Measurements from ENCODE around the gene SLC1A3. TPM values are rescaled to one million over a fixed set of nuclear protein-coding genes. Genes with fewer than 3 reads are reported as not detected.

Gene SLC1A3
- total RNA-seq, 1 donor from 2014 or later, result 4.0 TPM

DNA sequence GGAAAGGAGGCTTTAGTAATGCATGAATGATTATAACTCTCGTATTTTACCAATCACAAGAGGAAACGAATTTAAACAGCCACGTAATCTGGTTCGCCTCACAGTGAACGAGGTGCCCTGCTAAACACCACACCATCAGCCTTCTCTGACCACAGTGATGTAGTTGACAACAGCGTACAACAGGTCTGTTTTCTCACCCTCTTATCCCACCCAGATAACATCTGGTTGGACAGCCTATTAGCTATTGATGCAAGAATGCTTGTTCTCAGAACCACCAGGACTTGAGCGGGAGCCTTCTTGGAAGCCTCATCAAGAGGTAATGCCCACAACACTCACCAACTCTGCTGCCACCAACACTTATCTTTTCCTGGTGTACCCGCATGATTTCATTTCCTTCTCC, 23.3 kb downstream of the SLC1A3 start:
- TF ChIP-seq, protein P1, sequence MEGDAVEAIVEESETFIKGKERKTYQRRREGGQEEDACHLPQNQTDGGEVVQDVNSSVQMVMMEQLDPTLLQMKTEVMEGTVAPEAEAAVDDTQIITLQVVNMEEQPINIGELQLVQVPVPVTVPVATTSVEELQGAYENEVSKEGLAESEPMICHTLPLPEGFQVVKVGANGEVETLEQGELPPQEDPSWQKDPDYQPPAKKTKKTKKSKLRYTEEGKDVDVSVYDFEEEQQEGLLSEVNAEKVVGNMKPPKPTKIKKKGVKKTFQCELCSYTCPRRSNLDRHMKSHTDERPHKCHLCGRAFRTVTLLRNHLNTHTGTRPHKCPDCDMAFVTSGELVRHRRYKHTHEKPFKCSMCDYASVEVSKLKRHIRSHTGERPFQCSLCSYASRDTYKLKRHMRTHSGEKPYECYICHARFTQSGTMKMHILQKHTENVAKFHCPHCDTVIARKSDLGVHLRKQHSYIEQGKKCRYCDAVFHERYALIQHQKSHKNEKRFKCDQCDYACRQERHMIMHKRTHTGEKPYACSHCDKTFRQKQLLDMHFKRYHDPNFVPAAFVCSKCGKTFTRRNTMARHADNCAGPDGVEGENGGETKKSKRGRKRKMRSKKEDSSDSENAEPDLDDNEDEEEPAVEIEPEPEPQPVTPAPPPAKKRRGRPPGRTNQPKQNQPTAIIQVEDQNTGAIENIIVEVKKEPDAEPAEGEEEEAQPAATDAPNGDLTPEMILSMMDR (IDR thresholded peaks at IDR 0.05; ENCODE audit: unreplicated experiment), result no peak
- H3K27ac Mint-ChIP-seq (ENCODE audit: unreplicated experiment), result no peak overlapping the region
- no peaks in the 10 kb centered on the region for H3K27me3 Mint-ChIP-seq (ENCODE audit: unreplicated experiment)
- H3K4me3 Mint-ChIP-seq (ENCODE audit: unreplicated experiment), result no peak overlapping the region
- no peaks in the 10 kb centered on the region for H3K9me3 Mint-ChIP-seq (ENCODE audit: unreplicated experiment)
- H3K4me1 Mint-ChIP-seq (ENCODE audit: unreplicated experiment), result no peaks in the 10 kb centered on the region
- DNase-seq (ENCODE audit: low spot score), result no peak
- H3K36me3 Mint-ChIP-seq (ENCODE audit: low read depth, unreplicated experiment), result no peaks in the 10 kb centered on the region

DNA sequence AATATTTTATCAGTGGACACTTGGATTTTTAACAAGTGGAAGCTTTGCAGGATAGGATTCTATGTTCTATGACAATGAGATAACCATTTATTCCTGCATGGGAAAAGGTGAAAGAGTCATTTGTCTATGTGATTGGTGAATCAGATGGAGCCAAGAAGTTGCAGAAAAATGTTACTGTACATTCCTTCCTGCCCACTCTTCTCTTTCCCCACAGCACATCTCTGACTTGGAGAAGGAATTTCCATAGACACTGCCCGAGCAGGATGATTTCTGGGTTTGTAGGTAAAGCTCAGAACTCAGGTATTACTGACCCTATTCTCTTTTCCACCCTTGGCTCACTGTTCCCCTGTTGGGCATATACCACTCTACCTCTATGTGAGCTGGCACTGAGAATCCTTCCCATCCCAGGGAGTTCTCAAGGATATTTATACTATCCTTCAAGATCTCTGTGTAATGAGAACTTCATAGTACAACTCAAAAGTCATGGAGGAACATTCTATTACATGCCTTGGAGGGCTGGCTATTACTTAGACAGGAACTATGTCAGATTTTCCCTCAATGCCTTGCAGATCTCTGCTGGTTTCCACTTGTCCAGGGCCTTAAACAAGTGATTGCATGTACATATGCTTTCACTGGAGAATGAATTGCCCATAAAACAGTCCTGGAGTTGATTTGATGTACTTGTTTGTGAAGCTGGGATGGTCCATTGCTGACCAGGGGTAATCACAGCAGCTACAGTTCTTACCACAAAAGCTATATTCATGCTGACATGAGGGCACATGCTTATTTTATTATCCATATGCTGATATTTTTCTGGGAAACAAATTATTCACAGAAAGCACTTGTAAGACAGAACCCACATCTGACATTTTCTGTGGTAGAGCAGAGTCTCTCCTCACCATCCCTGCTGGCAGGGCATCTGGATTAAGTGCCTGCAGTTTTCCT, 24.1 kb downstream of the SLC1A3 start:
- H3K4me1 Mint-ChIP-seq (ENCODE audit: unreplicated experiment), result no peaks in the 10 kb centered on the region
- no peaks in the 10 kb centered on the region for H3K36me3 Mint-ChIP-seq (ENCODE audit: low read depth, unreplicated experiment)
- no peak overlapping the region for H3K4me3 Mint-ChIP-seq (ENCODE audit: unreplicated experiment)
- no peaks in the 10 kb centered on the region for H3K9me3 Mint-ChIP-seq (ENCODE audit: unreplicated experiment)
- no peak overlapping the region for H3K27ac Mint-ChIP-seq (ENCODE audit: unreplicated experiment)
- DNase-seq (ENCODE audit: low spot score), result no peak
- TF ChIP-seq, protein P1 (IDR thresholded peaks at IDR 0.05; ENCODE audit: unreplicated experiment), result no peak
- no peaks in the 10 kb centered on the region for H3K27me3 Mint-ChIP-seq (ENCODE audit: unreplicated experiment)

DNA sequence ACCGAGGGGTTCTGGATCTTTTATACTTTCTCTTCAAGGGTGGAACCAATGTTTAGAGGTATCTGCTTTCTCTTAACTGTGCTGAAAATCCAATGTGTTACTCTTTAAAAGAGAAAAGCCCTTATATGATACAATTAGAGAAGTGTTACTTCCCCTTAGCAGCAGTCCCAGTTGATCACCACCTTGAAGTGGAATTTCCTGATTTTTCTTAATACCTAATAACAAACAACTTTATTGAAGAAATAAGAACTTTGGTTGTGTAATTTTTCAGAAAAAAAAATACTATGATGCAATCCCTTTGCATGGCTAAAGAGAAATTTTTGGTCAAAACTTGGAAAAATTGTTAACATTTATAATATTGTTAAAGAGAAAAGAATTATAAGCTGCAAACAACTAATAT, 24.7 kb downstream of the SLC1A3 start:
- TF ChIP-seq, protein P1 (IDR thresholded peaks at IDR 0.05; ENCODE audit: unreplicated experiment), result no peak
- Mint-ChIP-seq H3K36me3 (ENCODE audit: low read depth, unreplicated experiment) (no peaks in the 10 kb centered on the region), H3K4me1 (ENCODE audit: unreplicated experiment) (no peaks in the 10 kb centered on the region), H3K4me3 (ENCODE audit: unreplicated experiment) (no peak overlapping the region), H3K9me3 (ENCODE audit: unreplicated experiment) (no peaks in the 10 kb centered on the region), H3K27me3 (ENCODE audit: unreplicated experiment) (no peaks in the 10 kb centered on the region), H3K27ac (ENCODE audit: unreplicated experiment) (no peak overlapping the region)
- no peak for DNase-seq (ENCODE audit: low spot score)

DNA sequence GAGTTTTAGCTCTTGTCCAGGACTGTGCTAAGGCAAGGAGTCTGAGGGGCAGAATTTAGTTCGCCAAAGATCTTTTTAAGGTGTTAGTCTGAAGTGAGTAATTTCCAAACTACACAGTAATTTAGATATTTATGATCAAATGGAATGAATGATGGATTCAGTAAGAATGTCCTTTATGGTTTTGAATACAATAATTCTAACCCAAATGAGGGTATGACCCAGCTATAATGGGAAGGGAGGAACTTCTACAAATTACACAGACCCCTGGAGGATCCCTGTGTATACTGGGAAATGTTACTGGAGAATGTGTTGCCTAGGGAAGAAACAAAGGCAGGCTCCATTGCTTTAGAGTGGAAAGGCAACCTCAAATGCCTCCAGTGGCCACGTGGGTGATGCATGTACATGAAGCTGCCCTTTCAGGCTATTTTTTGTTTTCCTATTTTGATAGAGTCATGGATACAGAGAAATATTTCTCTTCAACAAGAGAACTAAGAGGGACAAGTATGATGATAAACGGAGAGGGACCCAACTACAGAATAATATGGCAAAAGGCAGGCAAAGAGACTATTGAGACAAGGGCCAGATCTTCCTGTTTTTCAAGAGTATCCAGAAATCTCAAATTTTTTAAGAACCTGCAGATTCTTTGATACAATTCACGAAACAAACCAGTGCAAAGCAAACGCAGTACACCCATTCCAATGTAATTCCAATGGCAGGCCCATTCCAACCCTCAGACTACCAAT, 25.4 kb downstream of the SLC1A3 start:
- Mint-ChIP-seq H3K4me1 (ENCODE audit: unreplicated experiment) (no peaks in the 10 kb centered on the region), H3K9me3 (ENCODE audit: unreplicated experiment) (no peaks in the 10 kb centered on the region), H3K27ac (ENCODE audit: unreplicated experiment) (no peak overlapping the region), H3K36me3 (ENCODE audit: low read depth, unreplicated experiment) (no peaks in the 10 kb centered on the region), H3K27me3 (ENCODE audit: unreplicated experiment) (no peaks in the 10 kb centered on the region), H3K4me3 (ENCODE audit: unreplicated experiment) (no peak overlapping the region)
- TF ChIP-seq, protein P1 (IDR thresholded peaks at IDR 0.05; ENCODE audit: unreplicated experiment), result no peak
- DNase-seq (ENCODE audit: low spot score), result no peak

DNA sequence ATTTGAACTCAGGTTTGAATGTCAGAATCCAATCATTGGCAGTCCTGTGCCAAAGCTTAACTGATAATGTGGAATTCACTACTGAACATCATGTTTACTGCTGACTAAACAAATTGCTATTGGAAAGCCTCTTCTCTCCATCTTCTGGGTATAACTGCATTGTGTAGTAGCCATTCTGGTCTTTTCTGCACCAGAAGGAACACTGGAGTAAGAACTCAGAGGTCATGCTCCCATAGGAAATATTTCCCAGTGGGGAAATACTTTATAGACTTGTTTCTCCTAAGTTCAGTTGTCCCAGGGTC, 25.9 kb downstream of the SLC1A3 start:
- DNase-seq (ENCODE audit: low spot score), result no peak
- Mint-ChIP-seq H3K4me3 (ENCODE audit: unreplicated experiment) (no peak overlapping the region), H3K9me3 (ENCODE audit: unreplicated experiment) (no peaks in the 10 kb centered on the region), H3K36me3 (ENCODE audit: low read depth, unreplicated experiment) (no peaks in the 10 kb centered on the region), H3K27ac (ENCODE audit: unreplicated experiment) (no peak overlapping the region), H3K27me3 (ENCODE audit: unreplicated experiment) (no peaks in the 10 kb centered on the region), H3K4me1 (ENCODE audit: unreplicated experiment) (no peaks in the 10 kb centered on the region)
- TF ChIP-seq, protein P1 (IDR thresholded peaks at IDR 0.05; ENCODE audit: unreplicated experiment), result no peak
